Spleen (tissue), 11 donors: ENCODE measurements around the gene NOVA1. TPM values are rescaled to one million over a fixed set of nuclear protein-coding genes. Genes with fewer than 3 reads are reported as not detected.

Experiments used
- DNase-seq: peaks from one replicate; pipeline ENCODE4 v3.0.0-alpha.2; 2020
- H3K27ac ChIP-seq, 8 donors: fragments of 200-600 bp; sonication (generic) in 7 of 8; 1 replicate in 4 of 8; 2 replicates in 4 of 8; pipeline versions ENCODE4 v1.5.0 to v1.8.0; 2016 to 2021; ENCODE audit warnings: inconsistent platforms in 4 of 8, mild to moderate bottlenecking in 4 of 8, moderate library complexity in 1 of 8
- H3K27me3 ChIP-seq, 7 donors: fragments of 200-600 bp; sonication (generic) in 6 of 7; replicated peaks in 1 of 7; 1 replicate in 4 of 7; 2 replicates in 3 of 7; pipeline versions ENCODE4 v1.5.0 to v1.8.0; 2016 to 2021; ENCODE audit warnings: inconsistent platforms in 3 of 7, mild to moderate bottlenecking in 1 of 7
- H3K36me3 ChIP-seq, 6 donors: fragments of 200-600 bp; sonication (generic) in 5 of 6; 1 replicate in 4 of 6; 2 replicates in 2 of 6; pipeline versions ENCODE4 v1.5.0 to v1.8.0; 2016 to 2021; ENCODE audit warnings: inconsistent platforms in 2 of 6
- H3K4me1 ChIP-seq, 6 donors: fragments of 200-600 bp; sonication (generic) in 5 of 6; 1 replicate in 3 of 6; 2 replicates in 3 of 6; pipeline versions ENCODE4 v1.5.0 to v1.8.0; 2016 to 2021; ENCODE audit warnings: inconsistent platforms in 3 of 6
- H3K4me3 ChIP-seq, 8 donors: fragments of 200-600 bp; sonication (generic) in 7 of 8; 1 replicate in 4 of 8; 2 replicates in 4 of 8; pipeline versions ENCODE4 v1.5.0 to v1.8.0; 2016 to 2021; ENCODE audit warnings: inconsistent platforms in 4 of 8, mild to moderate bottlenecking in 4 of 8, moderate library complexity in 2 of 8
- H3K9me3 ChIP-seq, 8 donors: fragments of 200-600 bp; sonication (generic) in 7 of 8; 1 replicate in 4 of 8; 2 replicates in 4 of 8; pipeline versions ENCODE4 v1.5.0 to v1.8.0; 2016 to 2021; ENCODE audit warnings: inconsistent platforms in 4 of 8
- CTCF ChIP-seq, 11 experiments: fragments of 200-600 bp in 7 of 11; fragments of 450-650 bp in 4 of 11; sonication (generic) in 4 of 11; IDR thresholded peaks in 8 of 11; conservative IDR thresholded peaks in 3 of 11; 1 replicate in 7 of 11; 2 replicates in 4 of 11; pipeline versions ENCODE4 v1.4.0 to v1.8.0; 2016 to 2021; ENCODE audit warnings: antibody characterized with exemption in 11 of 11, inconsistent platforms in 4 of 11, mild to moderate bottlenecking in 1 of 11
- POLR2A ChIP-seq, 3 donors: fragments of 450-650 bp; IDR thresholded peaks; one replicate each; pipeline ENCODE4 v1.5.1; 2017; ENCODE audit warnings: antibody characterized with exemption in 3 of 3, mild to moderate bottlenecking in 1 of 3
- POLR2AphosphoS5 ChIP-seq, 3 donors: sonication (generic); formaldehyde crosslinking; IDR thresholded peaks; one replicate each; pipeline ENCODE4 v1.5.1; 2017; ENCODE audit warnings: antibody characterized with exemption in 3 of 3
- WGBS, 5 donors: extraction: QIAGEN DNeasy Blood & Tissue Kit in 3 of 5; methylation state at CpG; one replicate each; pipeline versions ENCODE4 v1.1.5 to v1.1.7; 2013 to 2018; 5-methylcytosine and 5-hydroxymethylcytosine counted together
- intact Hi-C: fragments of 100-400 bp; cut with DNase I; formaldehyde crosslinking; loops from one replicate; pipeline ENCODE4 v1.15.0; 2023; ENCODE audit warnings: low total_unique reads
- polyA plus RNA-seq, 3 donors: library from polyadenylated mRNA; stranded (reverse); fragments of 200-250 nt; gene quantifications; one replicate each; pipeline ENCODE4 v1.2.1, GENCODE V29; 2013
- total RNA-seq, 7 donors: library from RNA; depleted of rRNA in 3 of 7; stranded (reverse); fragments of >200 nt in 3 of 7; fragmentation: NEBNext Ultra II Directional in 4 of 7; extraction: Animal tissue kit (Norgen Biotek cat#: 25700) in 4 of 7; gene quantifications; one replicate each; pipeline versions ENCODE4 v1.1.0 to v1.2.1, GENCODE V29; 2016 to 2021
- donor health status: healthy with polysubstance abuse.
- donor health status: DM: no; HTN: no; CAD: no; lungs with moderate emphysema.
- donor health status: DM: no; HTN: no; CAD: no.
- donor health status: Bipolar disorder and iron deficiency.
- donor health status: healthy.
- donor health status: DM: no; HTN: no; CAD: no.
- donor health status: DM: yes; HTN: yes; CAD: no.

NOVA1 gene
- total and polyA plus RNA-seq, 10 donors: 0.59 to 4.0 (median 2.4) TPM

- intact Hi-C loops: no loop called here
- no peaks in the 10 kb centered on the region for H3K27me3 ChIP-seq
- WGBS, 5 donors: 54 to 86% (median 82%) methylated on average over 1 of the region's 1 CpG
- no peak for DNase-seq
- no peak overlapping the region for H3K4me3 ChIP-seq
- H3K4me1 ChIP-seq: no peaks in the 10 kb centered on the region
- TF ChIP-seq CTCF (IDR thresholded peaks at IDR 0.05 in 8 of 11, conservative IDR thresholded peaks at IDR 0.05 in 3 of 11) (no peak), POLR2AphosphoS5 (IDR thresholded peaks at IDR 0.05) (no peak), POLR2A (IDR thresholded peaks at IDR 0.05) (no peak)
- H3K27ac ChIP-seq: no peak overlapping the region
- H3K9me3 ChIP-seq: peaks cover 0 to 5% (median 0%) of the 10 kb centered on the region in 8 donors
- H3K36me3 ChIP-seq: no peaks in the 10 kb centered on the region
Observed at GRCh38 chr14:26622611-26623010, 24.8 kb upstream of the NOVA1 start.

GRCh38 chr14:26621807-26622560 is 24.2 kb upstream of the NOVA1 start:
- no peaks in the 10 kb centered on the region for H3K4me1 ChIP-seq
- intact Hi-C loops: no loop called here
- 72 to 85% (median 78%) methylated on average over 2 of the region's 2 CpGs for WGBS, 5 donors
- peaks cover 0 to 3% (median 0%) of the 10 kb centered on the region in 8 donors for H3K9me3 ChIP-seq
- no peak overlapping the region for H3K27ac ChIP-seq
- DNase-seq: no peak
- no peak for TF ChIP-seq CTCF (IDR thresholded peaks at IDR 0.05 in 8 of 11, conservative IDR thresholded peaks at IDR 0.05 in 3 of 11)
- TF ChIP-seq POLR2AphosphoS5 (IDR thresholded peaks at IDR 0.05): no peak
- TF ChIP-seq POLR2A (IDR thresholded peaks at IDR 0.05): no peak
- H3K4me3 ChIP-seq: no peak overlapping the region
- H3K27me3 ChIP-seq: no peaks in the 10 kb centered on the region
- no peaks in the 10 kb centered on the region for H3K36me3 ChIP-seq

GRCh38 chr14:26621364-26621763 is 23.5 kb upstream of the NOVA1 start:
- 89 to 100% (median 97%) methylated on average over 1 of the region's 1 CpG for WGBS, 5 donors
- Histone ChIP-seq H3K9me3 (peaks cover 0 to 7% (median 0%) of the 10 kb centered on the region in 8 donors), H3K27ac (no peak overlapping the region), H3K4me1 (no peaks in the 10 kb centered on the region), H3K36me3 (no peaks in the 10 kb centered on the region), H3K27me3 (no peaks in the 10 kb centered on the region), H3K4me3 (no peak overlapping the region)
- TF ChIP-seq CTCF (IDR thresholded peaks at IDR 0.05 in 8 of 11, conservative IDR thresholded peaks at IDR 0.05 in 3 of 11) (no peak), POLR2A (IDR thresholded peaks at IDR 0.05) (no peak), POLR2AphosphoS5 (IDR thresholded peaks at IDR 0.05) (no peak)
- no peak for DNase-seq
- intact Hi-C loops: no loop called here

DNA sequence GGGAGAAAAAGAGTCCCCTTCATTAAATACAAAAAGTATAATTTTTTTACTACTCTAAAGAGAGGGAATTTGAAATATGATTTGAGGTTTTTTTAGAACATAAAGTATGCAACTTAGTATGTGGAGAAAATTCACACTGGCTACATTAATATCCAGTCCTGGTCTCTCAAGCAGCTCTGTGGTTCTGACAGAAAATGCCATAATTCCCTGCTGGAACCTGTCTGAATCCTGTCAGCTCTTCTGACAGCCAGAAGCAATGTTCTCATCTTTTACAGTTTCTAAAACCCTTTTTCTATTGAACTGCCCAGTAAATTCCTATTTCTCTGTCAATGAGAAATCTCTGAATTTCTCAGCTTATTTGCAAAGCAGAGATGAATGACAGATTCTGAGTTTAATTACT is 13.4 kb upstream of the NOVA1 start:
- H3K4me1 ChIP-seq: no peaks in the 10 kb centered on the region
- H3K9me3 ChIP-seq: peaks cover 0 to 22% (median 13%) of the 10 kb centered on the region in 8 donors
- H3K27ac ChIP-seq: no peak overlapping the region
- H3K4me3 ChIP-seq: no peak overlapping the region
- H3K36me3 ChIP-seq: no peaks in the 10 kb centered on the region
- no peaks in the 10 kb centered on the region for H3K27me3 ChIP-seq
- intact Hi-C loops: no loop called here
- DNase-seq: no peak
- TF ChIP-seq POLR2AphosphoS5 (IDR thresholded peaks at IDR 0.05) (no peak), POLR2A (IDR thresholded peaks at IDR 0.05) (no peak), CTCF (IDR thresholded peaks at IDR 0.05 in 8 of 11, conservative IDR thresholded peaks at IDR 0.05 in 3 of 11) (no peak)
